IPS-NIHi7 (cell line): Measurements from ENCODE around the gene ATP2C1.
"Not testable (repeated sequence)": the region's sequence is repeated elsewhere in the genome, so short reads cannot be mapped to it uniquely, and the experiment has no call there.

Experiments
- DNase-seq: peaks from one replicate; pipeline ENCODE4 v3.0.0; 2012; ENCODE audit warnings: mixed read lengths; ENCODE audit errors: extremely low spot score

ATP2C1 gene

GRCh38 chr3:130981469-130981868 is 87.6 kb downstream of the ATP2C1 start:
- no peak for DNase-seq

- no peak for DNase-seq
Measured at GRCh38 chr3:130990282-130990681, 96.4 kb downstream of the ATP2C1 start.

GRCh38 chr3:130991126-130991525 is 97.2 kb downstream of the ATP2C1 start:
- no peak for DNase-seq

- no peak for DNase-seq
Measured at GRCh38 chr3:130992344-130992743, 98.5 kb downstream of the ATP2C1 start.

GRCh38 chr3:130997289-130997688 is 103.4 kb downstream of the ATP2C1 start:
- no peak for DNase-seq

GRCh38 chr3:131001071-131001470 is 107.2 kb downstream of the ATP2C1 start:
- no peak for DNase-seq

GRCh38 chr3:131004603-131005002 is 110.7 kb downstream of the ATP2C1 start:
- no peak for DNase-seq

GRCh38 chr3:131007256-131007655 is 113.4 kb downstream of the ATP2C1 start:
- DNase-seq: no peak

- DNase-seq: no peak
Measured at GRCh38 chr3:131007782-131008181, 113.9 kb downstream of the ATP2C1 start.

GRCh38 chr3:131008326-131008725 is 114.4 kb downstream of the ATP2C1 start:
- DNase-seq: no peak

GRCh38 chr3:131009698-131010097 is 115.8 kb downstream of the ATP2C1 start:
- DNase-seq: no peak

GRCh38 chr3:131018970-131019369 is 125.1 kb downstream of the ATP2C1 start:
- no peak for DNase-seq

GRCh38 chr3:131020122-131020693 is 126.3 kb downstream of the ATP2C1 start:
- peak; percentile 14 for DNase-seq

GRCh38 chr3:131025539-131025938 is 131.7 kb downstream of the ATP2C1 start:
- DNase-seq: no peak

GRCh38 chr3:131026321-131027151 is 132.7 kb downstream of the ATP2C1 start, which contains the start of the genes ASTE1 and NEK11:
Gene ASTE1, minus strand, starts transcription at chr3:131026825. Its CDS starts 1,519 bp downstream, at chr3:131025306.
Gene NEK11, plus strand, starts transcription at chr3:131026877. Its CDS starts 2,832 bp downstream, at chr3:131029709.
- DNase-seq: peak; percentile 91

- no peak for DNase-seq
Measured at GRCh38 chr3:131028844-131029243, 135.0 kb downstream of the ATP2C1 start.

- no peak for DNase-seq
Measured at GRCh38 chr3:131031660-131032059, 137.8 kb downstream of the ATP2C1 start.

GRCh38 chr3:131033480-131034080 is 139.7 kb downstream of the ATP2C1 start:
- DNase-seq: peak; percentile 21

GRCh38 chr3:131036200-131036816 is 142.4 kb downstream of the ATP2C1 start:
- no peak for DNase-seq

- DNase-seq: no peak
Measured at GRCh38 chr3:131036986-131037385, 143.1 kb downstream of the ATP2C1 start.

GRCh38 chr3:131038326-131038725 is 144.4 kb downstream of the ATP2C1 start:
- DNase-seq: no peak

- not testable (repeated sequence) for DNase-seq
Measured at GRCh38 chr3:131042271-131042985, 148.5 kb downstream of the ATP2C1 start.
